ENCODE measurements around the gene ROGDI.

DNA sequence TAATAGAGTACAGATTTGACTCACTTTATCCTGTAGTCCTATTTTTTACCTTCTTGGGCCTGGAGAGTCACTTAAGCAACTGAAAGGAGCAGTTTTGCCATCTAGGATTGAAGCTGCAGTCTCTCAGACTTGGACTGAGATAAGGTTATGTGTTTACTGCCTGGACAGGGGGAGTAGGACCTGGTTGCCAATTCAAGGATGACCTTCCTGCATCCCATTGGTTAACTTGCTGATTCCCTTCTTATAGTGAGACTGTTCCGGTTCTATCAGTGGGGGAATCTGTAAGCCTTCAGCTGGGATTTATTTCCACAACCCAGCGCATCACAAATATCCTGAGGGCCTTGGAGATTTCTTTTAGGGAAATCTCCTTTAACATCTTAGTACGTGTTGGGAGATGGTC lies 47.8 kb upstream of the ROGDI start:
- no peak for TF ChIP-seq CTCF (IDR thresholded peaks at IDR 0.05; ENCODE audit: low read length)
- TF ChIP-seq EZH2phosphoT487 (IDR thresholded peaks at IDR 0.05; ENCODE audit: low read length) = no peak
- TF ChIP-seq EZH2 (optimal IDR thresholded peaks at IDR 0.05; ENCODE audit: low read depth, low read length) = no peak

All from MM.1S (cell line).